ENCODE data around the gene APOL5. TPM values are rescaled to one million over a fixed set of nuclear protein-coding genes. Genes with fewer than 3 reads are reported as not detected.
"Not testable (repeated sequence)": the region's sequence is repeated elsewhere in the genome, so short reads cannot be mapped to it uniquely, and the experiment has no call there.

APOL5 gene, protein sequence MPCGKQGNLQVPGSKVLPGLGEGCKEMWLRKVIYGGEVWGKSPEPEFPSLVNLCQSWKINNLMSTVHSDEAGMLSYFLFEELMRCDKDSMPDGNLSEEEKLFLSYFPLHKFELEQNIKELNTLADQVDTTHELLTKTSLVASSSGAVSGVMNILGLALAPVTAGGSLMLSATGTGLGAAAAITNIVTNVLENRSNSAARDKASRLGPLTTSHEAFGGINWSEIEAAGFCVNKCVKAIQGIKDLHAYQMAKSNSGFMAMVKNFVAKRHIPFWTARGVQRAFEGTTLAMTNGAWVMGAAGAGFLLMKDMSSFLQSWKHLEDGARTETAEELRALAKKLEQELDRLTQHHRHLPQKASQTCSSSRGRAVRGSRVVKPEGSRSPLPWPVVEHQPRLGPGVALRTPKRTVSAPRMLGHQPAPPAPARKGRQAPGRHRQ
- not detected for total RNA-seq
- long read RNA-seq, result 0 reads

DNA sequence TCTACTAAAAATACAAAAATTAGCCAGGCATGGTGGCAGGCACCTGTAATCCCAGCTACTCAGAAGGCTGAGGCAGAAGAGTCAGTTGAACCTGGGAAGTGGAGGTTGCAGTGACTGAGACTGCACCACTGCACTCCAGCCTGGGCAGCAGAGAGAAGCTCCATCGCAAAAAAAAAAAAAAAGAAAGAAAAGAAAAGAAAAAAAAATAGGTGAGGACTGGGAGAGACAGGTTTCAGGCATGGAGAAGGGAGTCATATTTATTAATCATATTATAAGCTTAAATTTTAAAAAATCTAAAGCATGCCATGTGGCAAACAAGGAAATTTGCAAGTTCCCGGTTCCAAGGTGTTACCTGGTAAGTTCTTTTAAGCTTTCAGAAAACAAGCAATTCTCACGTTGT, at the start of gene APOL5:
TSS of gene APOL5 (plus strand) at position 301 of the 400 bp plus-strand sequence. CDS start at position 301, 0 bp downstream.
- intact Hi-C loops (cut with DNase I), result no loop called here
- no peak for DNase-seq (ENCODE audit: low spot score)

DNA sequence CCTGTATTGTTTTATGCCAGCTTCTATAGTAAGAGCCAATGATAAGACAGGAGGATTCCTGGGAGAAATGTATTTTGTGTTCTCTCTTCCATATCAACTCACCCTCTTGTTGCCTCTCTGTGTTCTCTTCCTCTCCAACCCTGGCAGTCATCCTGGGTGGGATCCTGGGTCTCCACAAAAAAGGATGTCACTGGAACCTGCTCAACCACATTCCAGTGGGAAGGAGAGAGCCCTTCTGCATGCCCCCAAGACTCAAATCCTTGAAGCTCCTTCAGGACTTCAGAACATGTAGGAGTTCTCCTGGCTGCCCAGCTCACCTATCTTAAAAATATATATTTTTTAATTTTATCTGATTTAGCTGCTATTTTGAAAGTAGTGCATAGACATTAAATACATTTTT, 43.3 kb upstream of the APOL5 start:
- intact Hi-C loops (cut with DNase I), result no loop called here
- no peak for DNase-seq (ENCODE audit: low spot score)

DNA sequence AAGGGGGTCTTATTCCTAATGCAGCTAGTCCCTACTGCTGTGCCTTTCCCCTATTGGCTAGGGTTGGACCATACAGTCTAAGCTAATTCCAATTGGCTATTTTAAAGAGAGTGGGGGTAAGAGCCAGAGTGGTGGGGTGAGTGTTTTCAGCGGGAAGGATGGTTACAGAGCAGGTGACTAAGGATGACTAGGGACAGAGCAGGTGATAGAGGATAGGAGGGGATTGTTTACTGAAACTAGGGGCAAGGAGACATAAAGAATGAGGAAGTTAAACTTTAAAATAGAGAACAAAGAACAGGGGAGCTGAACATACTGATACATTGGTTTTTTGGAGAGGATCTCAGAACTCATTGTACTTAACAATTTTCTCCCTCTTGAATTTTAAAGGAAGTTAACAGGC, 41.6 kb upstream of the APOL5 start:
- intact Hi-C loops (cut with DNase I); DNase-seq (ENCODE audit: low spot score): not testable (repeated sequence)

DNA sequence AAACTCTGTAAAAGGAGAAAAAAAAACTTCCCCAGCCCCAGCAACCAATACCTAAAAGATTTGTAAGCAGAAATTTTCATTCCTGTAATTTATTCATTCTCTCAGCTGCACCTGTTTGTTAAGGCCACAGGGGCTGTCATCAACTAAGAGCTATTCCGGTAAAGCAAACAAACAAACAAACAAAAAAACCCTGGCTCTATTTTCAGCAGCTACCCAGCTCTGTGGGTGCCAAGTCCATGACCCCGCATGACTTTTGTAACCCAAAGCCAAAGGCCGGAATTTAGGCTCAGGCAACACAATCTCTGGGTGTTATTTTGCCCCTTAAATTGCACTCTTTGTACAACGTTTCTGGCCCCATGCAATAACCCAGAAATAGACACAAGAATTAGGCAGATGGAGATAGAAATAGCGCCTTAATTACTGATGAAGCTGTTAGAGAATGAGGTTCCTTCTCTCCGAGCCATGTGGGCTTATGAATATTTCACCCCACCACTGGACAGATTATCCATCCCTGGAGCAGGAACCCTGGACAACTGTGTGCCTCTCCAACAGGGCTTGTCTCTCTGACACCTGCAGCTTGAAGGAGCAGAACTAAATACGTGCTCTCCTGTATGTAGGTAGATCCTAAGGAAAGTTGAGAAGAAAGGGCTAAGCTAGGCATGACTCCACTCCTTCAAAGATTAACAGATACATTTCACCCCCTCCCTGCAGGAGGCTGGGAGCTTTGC, 40.0 kb upstream of the APOL5 start:
- no peak for DNase-seq (ENCODE audit: low spot score)
- intact Hi-C loops (cut with DNase I), result no loop called here

DNA sequence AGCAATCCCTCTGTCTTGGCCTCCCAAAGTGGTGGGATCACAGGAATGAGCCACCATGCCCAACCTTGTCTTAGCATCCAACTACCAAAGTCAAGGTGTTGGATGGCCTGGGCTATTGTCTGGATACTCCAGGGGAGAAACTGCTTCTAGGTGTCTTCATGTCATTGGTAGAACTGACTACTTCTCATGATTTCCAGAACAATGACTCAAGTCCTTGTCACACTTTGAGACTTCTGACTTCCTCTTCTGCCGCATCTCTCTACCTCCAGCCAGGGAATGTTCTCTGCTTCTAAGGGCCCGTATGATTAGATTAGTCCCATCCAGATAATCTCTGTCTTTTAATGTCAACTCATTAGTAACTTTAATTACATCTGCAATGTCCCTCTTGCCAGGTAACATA, 38.8 kb upstream of the APOL5 start:
- DNase-seq (ENCODE audit: low spot score), result no peak
- intact Hi-C loops (cut with DNase I), result no loop called here

DNA sequence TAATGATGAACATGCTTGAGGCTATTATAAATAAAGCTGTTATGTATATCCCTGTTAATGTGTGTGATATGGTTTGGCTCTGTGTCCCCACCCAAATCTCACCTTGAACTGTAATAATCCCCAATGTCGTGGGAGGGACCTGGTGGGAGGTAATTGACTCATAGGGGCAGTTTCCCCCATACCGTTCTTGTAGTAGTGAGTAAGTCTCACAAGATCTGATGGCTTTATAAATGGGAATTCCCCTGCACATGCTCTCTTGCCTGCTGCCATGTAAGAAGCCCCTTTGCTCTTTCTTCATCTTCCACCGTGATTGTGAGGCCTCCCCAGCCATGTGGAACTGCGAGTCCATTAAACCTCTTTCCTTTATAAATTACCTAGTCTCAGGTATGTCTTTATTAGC, 38.2 kb upstream of the APOL5 start:
- intact Hi-C loops (cut with DNase I); DNase-seq (ENCODE audit: low spot score): not testable (repeated sequence)

DNA sequence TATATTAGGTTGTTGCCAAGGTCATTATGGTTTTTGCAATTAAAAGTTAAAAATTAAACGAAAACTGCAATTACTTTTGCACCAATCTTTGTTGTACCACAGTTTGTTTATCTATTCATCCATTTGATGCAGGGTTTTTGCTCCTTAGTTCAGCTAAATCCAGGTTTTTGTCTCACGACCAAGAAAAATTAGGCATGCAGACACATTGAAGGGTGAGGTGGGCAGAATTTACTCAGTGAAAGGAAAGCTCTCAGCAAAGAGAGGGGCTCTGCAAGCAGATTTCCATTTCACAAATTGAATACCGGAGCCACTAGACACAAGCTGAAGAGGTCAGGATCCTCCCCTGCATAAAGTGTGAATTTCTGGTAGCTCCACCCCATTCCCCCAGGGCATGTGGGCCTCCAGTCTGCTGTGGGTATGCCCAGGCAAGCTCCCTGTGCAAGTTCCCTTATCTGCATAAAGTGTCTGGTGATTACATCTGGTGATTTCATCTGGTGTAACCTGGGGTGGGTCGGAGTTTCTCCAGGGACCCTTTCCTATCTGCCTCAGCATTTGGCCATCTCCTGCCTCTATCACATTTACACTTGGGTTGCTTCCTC, 36.1 kb upstream of the APOL5 start:
- no peak for DNase-seq (ENCODE audit: low spot score)
- intact Hi-C loops (cut with DNase I), result loop anchor here (5.0 kb wide), 1 partner anchor 44 kb away; no protein-coding TSS in a partner anchor

DNA sequence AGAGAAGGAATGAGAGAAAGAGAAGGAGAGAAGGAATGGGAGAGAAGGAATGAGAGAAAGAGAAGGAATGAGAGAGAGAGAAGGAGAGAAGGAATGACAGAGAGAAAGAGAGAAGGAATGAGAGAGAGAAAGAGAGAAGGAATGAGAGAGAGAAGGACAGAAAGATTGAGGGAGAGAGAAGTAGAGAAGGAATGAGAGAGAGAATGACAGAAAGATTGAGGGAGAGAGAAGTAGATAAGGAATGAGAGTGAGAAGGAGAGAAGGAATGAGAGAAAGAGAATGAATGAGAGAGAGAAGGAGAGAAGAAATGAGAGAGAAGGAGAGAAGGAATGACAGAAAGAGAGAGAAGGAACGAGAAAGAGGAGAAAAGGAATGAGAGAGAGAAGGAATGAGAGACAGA, 34.1 kb upstream of the APOL5 start:
- no peak for DNase-seq (ENCODE audit: low spot score)
- intact Hi-C loops (cut with DNase I), result loop anchor here (5.0 kb wide), 1 partner anchor 46 kb away; no protein-coding TSS in a partner anchor

DNA sequence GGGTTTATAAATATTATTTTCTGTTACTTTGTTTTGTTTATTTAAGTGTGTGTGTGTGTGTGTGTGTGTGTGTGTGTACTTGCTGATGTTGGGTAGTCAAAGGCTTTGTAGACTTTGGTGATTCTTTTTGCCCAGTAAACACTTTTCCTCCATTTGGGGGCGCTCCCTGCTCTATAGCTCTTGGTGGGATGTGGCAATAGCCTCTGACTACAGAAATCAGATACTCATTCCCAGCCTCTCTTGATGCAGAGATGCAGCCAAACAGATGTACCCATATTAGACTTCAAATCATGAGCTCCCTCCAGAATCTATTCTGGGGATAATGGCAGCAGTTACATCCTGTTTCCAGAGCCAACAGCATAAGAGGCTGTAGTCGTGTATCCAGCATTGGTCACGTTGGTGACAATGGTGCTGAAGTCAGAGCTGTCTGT, 33.4 kb upstream of the APOL5 start:
- intact Hi-C loops (cut with DNase I), result loop anchor here (2.0 to 5.0 kb wide), 2 partner anchors 47 to 239 kb away; no protein-coding TSS in a partner anchor
- DNase-seq (ENCODE audit: low spot score), result no peak

DNA sequence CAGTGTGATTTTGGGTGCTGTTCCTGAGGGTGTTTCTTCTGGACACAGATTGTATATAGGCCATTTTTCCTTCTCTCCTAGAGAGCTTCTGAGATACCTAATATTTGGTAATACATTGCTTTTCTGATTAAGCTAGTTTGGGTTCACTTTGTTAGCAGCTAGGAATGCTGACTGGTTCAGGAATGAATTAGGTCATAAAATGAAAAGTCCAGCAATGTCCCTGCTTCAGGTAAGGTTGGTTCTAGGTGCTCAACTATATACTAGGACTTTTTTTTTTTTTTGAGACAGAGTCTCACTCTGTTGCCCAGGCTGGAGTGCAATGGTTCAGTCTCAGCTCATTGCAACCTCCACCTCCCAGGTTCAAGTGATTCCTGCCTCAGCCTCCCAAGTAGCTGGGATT, 32.9 kb upstream of the APOL5 start:
- no peak for DNase-seq (ENCODE audit: low spot score)
- intact Hi-C loops (cut with DNase I), result loop anchor here (2.0 to 5.0 kb wide), 2 partner anchors 47 to 238 kb away; no protein-coding TSS in a partner anchor

DNA sequence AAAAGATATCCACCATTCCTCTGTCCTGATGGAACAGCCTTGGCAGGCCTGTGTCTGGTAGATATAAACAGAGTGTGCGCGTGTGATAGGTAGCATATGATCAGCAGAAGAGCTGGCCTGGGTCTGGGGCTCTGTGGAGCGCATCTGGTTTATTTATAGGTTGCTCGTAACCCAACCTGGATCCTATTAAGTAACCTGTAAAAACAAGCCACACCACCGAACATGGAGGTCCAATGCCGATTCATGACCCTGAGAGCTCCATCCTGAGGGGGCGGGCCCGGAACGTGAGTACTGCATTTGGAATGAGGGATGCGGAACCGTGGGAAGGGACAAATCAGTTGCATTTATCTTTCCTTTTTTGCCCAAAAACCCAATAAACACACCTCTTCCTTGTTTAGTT, 31.9 kb upstream of the APOL5 start:
- DNase-seq (ENCODE audit: low spot score), result no peak
- intact Hi-C loops (cut with DNase I), result loop anchor here (2.0 kb wide), 1 partner anchor 237 kb away; no protein-coding TSS in a partner anchor

DNA sequence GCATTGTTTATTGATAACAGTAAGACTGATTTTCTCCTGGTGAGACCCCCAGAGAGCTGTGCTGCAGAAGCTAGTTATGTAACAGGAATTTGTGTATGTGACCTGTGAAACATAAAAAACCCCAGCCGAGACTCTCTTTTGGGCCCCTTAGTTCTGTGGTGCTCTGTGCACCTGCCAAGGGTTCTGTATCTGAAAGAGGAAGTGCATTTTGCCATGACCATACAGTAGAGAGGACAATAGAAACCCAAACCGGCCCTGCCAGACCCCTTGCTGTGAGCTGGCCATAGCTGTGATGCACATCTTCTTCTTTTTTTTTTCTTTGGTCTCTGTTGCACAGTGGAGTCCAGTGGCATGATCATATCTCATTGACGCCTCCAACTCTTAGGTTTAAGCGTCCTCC, 31.4 kb upstream of the APOL5 start:
- DNase-seq (ENCODE audit: low spot score), result no peak
- intact Hi-C loops (cut with DNase I), result no loop called here

DNA sequence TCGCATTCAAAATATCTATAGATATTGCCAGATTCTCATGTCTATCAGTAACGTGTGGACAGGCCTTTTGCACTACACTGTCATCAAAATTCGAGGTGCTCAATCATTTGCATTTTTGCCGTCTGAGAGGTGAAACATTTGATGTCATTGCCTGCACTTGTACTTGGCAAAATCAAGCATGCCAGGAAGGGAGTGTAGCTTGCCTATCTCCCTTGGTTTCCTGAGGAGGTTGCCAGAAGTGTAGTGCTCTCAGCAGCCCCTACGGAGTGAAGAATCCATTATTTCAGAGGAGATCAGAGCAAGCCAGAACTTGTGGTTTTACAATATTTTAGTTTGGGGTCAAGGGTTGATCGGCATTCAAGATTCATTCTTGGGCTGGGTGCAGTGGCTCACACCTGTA, 30.2 kb upstream of the APOL5 start:
- DNase-seq (ENCODE audit: low spot score), result no peak
- intact Hi-C loops (cut with DNase I), result no loop called here

DNA sequence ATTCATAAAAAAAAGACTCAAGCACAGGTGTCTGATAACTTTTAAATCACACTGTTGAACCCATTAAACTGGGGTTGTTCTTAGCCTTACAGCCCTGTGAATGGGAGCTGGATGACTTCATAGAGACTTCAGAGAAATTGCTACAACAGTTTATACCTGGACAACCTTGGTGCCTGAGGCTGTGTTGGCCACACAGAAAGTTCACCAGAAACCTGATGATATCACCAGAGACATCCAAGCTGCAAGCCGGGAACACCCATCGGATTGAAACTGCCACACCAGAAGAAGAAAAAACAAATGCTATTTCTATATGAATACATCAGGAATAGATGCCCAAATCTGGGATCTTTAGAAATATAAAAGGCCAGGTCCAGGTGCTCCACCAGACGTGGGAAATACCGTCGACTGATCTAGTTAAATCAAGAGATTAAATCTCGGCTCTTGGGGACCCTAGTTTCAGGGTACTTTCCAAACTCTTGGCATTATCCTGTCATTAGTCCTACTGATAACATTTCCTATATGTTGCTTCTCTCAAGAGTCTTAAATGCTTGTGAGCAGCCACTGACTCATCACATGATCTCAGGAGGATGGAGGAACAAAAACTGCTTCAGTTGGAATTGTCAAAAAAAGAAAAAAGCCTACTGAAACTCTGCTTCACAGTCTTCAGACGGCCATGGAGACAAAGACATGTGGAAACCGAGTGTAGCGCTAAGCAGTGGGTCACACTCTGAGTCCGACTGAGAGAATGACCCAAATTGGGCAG, 28.6 kb upstream of the APOL5 start:
- no peak for DNase-seq (ENCODE audit: low spot score)
- intact Hi-C loops (cut with DNase I), result no loop called here

DNA sequence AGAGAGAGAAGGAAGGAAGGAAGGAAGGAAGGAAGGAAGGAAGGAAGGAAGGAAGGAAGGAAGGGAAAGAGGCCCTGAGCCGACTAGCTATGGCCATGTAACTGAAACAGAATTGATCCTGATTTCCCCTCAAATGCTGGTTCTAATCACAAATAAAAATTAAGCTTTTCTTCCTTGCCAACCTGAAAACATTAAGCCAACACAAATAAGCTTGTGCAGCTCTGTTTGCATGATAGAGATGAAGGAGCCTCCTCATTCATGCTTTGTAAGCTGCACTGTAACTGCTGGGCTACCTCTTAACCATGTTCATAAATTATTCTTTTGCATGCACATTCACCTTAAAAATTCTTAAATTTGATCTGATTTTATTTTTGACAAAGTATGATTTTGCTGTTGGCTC, 27.7 kb upstream of the APOL5 start:
- intact Hi-C loops (cut with DNase I), result no loop called here
- no peak for DNase-seq (ENCODE audit: low spot score)

DNA sequence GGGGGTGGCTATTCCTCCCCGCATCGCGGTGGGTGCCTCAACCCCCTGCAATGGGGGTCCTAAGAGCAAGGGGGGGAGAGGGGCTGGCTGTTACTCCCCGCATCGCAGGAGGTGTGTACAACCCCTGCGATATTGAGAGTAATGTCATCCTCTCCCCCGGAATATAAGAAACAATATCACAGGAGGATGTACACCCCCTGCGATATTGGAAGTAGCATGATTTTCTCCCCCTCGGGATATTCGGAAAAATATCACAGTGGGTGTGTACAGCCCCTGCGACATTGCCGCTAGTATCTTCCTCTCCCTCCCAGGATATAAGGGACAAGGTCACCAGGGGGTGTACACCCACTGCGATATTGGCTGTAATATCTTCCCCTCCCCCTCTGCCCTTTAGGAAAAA, 22.5 kb upstream of the APOL5 start:
- DNase-seq (ENCODE audit: low spot score), result no peak
- intact Hi-C loops (cut with DNase I), result no loop called here

DNA sequence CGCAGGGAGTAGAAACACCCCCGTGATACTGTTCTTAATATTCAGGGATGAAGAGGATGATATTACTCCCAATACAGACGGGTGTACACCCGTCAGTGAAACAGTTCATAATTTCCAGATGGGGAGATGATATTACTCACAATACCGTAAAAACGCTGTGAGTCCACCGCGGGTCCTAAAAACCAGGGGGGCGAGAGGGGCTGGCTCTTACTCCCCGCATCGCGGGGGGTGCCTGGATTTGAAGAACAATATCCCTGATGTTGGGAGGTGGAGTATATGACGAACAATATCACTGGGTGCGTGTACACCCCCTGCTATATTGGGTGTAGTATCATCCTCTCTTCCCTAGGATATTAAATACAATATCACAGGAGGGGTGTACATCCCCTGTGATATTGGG, 20.5 kb upstream of the APOL5 start:
- intact Hi-C loops (cut with DNase I), result no loop called here
- DNase-seq (ENCODE audit: low spot score), result no peak

DNA sequence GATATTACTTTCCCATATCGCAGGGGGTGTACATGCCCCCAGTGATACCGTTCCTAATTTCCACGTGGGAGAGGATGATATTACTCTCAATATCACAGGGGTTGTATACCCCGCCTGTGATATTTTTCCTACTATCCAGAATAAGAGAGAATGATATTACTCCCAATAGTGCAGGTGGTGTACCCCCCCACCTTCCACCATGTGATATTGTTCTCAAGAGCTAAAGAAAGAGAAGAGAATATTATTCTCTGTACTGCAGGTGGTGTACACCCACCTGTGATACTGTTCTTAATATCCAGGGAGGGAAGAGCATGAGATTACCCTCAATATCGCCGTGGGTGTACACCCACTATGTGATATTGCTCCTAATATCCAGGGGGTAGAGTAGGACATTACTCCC, 17.8 kb upstream of the APOL5 start:
- intact Hi-C loops (cut with DNase I); DNase-seq (ENCODE audit: low spot score): not testable (repeated sequence)

DNA sequence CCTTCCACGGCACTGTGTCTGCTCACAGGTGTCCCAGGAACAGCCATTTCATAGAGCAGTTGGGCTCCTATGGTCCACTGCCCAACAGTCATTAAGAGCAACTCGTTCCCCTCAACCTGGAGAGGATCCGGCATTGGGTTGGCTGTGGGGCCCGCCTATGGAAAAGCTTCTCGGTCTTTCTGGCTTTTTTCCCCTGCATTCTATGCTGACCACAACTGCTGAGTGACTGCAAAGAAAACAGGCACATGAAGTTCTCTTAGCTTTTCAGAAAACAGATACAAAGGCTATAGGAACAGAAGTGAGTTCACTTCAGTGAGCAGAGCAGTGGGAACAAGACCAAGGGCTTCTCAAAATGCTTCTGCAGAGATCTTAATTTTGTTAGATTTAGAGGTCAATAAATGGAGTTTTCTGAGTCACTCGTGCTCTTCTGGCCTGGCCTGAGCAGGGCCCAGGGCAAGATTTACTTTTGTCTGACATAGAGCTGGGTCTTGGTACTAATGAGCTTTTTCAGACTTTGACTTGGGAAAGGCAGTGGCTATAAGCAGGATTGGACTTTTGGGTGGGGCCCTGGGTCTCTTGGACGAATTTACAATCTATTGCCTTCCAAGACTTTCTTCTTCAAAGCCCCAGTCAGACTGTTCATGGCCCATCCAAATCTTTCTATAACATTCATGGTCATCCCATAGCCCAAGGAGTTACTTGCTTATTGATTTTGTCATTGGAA, 13.6 kb upstream of the APOL5 start:
- intact Hi-C loops (cut with DNase I), result no loop called here
- no peak for DNase-seq (ENCODE audit: low spot score)

Measured in cardiac septum (tissue), 1 donor.